ENCODE data around the gene PATJ. TPM values are rescaled to one million over a fixed set of nuclear protein-coding genes. Genes with fewer than 3 reads are reported as not detected.
A peak's percentile ranks its signal among the peaks of the same experiment; 100 is the strongest.

PATJ gene, protein sequence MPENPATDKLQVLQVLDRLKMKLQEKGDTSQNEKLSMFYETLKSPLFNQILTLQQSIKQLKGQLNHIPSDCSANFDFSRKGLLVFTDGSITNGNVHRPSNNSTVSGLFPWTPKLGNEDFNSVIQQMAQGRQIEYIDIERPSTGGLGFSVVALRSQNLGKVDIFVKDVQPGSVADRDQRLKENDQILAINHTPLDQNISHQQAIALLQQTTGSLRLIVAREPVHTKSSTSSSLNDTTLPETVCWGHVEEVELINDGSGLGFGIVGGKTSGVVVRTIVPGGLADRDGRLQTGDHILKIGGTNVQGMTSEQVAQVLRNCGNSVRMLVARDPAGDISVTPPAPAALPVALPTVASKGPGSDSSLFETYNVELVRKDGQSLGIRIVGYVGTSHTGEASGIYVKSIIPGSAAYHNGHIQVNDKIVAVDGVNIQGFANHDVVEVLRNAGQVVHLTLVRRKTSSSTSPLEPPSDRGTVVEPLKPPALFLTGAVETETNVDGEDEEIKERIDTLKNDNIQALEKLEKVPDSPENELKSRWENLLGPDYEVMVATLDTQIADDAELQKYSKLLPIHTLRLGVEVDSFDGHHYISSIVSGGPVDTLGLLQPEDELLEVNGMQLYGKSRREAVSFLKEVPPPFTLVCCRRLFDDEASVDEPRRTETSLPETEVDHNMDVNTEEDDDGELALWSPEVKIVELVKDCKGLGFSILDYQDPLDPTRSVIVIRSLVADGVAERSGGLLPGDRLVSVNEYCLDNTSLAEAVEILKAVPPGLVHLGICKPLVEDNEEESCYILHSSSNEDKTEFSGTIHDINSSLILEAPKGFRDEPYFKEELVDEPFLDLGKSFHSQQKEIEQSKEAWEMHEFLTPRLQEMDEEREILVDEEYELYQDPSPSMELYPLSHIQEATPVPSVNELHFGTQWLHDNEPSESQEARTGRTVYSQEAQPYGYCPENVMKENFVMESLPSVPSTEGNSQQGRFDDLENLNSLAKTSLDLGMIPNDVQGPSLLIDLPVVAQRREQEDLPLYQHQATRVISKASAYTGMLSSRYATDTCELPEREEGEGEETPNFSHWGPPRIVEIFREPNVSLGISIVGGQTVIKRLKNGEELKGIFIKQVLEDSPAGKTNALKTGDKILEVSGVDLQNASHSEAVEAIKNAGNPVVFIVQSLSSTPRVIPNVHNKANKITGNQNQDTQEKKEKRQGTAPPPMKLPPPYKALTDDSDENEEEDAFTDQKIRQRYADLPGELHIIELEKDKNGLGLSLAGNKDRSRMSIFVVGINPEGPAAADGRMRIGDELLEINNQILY (N-terminal part only)
- total RNA-seq (2022) (58.4 and 72.2 TPM in 2 replicates), Bru-seq, nascent RNA (percentile 87 among the genes with signal in this experiment), BruChase-seq, experiment 1, labeled RNA remaining after a 6-hour chase (percentile 81 among the genes with signal in this experiment), BruChase-seq, experiment 2, labeled RNA remaining after a 2-hour chase (percentile 79 among the genes with signal in this experiment)
- long read RNA-seq, full-length matches to known transcripts = 3 of 24 reads
- long read RNA-seq, partial matches to known transcripts = 4 of 24 reads
- long read RNA-seq, other reads (novel, unspliced or antisense) = 17 of 24 reads

DNA sequence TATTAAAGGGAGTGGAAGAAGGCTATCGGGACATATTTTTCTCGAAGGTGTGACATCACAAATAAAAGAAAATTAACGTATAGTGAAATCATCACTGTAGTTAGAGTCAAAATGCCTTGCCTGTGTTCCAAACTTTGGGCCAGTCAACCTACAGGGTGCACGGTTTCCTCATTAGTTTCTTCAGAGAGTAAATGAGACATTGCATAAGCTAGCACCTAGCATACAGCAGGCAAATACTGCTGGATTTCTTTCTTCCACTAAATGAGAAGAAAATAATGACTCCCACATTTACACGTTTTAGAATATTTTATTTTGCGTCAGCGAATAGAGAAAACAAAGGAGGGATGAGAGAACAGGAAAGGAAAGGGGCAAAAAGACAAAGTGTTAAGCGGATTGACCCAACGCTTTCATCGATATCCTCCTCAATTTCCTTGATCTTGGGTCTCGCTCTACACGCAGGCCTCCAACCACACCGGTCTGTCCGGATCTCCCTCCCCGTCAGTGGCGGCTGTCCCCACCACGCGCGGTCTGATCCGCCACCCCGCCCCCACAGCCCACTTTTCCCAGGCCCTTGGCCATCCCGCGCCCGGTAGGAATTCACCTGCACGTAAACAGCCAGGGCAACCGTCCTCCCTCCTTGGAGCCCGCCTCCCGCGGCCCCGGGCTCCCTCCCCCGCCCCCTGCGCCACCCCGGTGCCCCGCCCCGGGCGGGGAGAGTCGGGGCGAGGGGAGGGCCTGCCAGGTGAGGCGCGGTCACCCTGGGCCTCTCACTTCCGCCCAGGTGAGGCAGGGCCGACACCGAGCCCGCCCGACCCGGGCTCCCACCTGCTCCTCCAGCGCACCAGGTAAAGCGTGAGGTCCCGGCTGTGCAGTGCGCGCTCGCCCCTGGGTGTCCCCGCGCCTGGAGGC is at the start of gene PATJ:
PATJ (plus strand) TSS at position 770 of the 909 bp plus-strand sequence. CDS start 20,413 bp downstream, outside the sequence.
- H3K9me3 Mint-ChIP-seq (ENCODE audit: low read depth, unreplicated experiment) = no peaks in the 10 kb centered on the region
- intact Hi-C loops (cut with micrococcal nuclease; ENCODE audit: unreplicated experiment) = loop anchor here (2.0 kb wide), 1 partner anchor 17 kb away; the partner anchor contains the start of gene TM2D1
- CTCF ChIA-PET = interaction anchor here (0.5 kb wide), 1 partner anchor 263 kb away, joined by 4 read pairs; no protein-coding TSS in a partner anchor
- TF ChIP-seq, protein P1, sequence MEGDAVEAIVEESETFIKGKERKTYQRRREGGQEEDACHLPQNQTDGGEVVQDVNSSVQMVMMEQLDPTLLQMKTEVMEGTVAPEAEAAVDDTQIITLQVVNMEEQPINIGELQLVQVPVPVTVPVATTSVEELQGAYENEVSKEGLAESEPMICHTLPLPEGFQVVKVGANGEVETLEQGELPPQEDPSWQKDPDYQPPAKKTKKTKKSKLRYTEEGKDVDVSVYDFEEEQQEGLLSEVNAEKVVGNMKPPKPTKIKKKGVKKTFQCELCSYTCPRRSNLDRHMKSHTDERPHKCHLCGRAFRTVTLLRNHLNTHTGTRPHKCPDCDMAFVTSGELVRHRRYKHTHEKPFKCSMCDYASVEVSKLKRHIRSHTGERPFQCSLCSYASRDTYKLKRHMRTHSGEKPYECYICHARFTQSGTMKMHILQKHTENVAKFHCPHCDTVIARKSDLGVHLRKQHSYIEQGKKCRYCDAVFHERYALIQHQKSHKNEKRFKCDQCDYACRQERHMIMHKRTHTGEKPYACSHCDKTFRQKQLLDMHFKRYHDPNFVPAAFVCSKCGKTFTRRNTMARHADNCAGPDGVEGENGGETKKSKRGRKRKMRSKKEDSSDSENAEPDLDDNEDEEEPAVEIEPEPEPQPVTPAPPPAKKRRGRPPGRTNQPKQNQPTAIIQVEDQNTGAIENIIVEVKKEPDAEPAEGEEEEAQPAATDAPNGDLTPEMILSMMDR (IDR thresholded peaks at IDR 0.05; ENCODE audit: unreplicated experiment) = no peak
- BruUV-seq (replicated peaks) = TSS peak; percentile 95
- peak; percentile 90 for DNase-seq
- peak within 1 kb of the TSS; percentile 88 for H3K4me3 Mint-ChIP-seq (ENCODE audit: low read depth, unreplicated experiment)
- no peaks in the 10 kb centered on the region for H3K27me3 Mint-ChIP-seq (ENCODE audit: unreplicated experiment)
- H3K36me3 Mint-ChIP-seq (ENCODE audit: insufficient read depth, unreplicated experiment) = peaks cover 37% of the 10 kb centered on the region
- peak within 1 kb of the TSS; percentile 96 for H3K27ac Mint-ChIP-seq (ENCODE audit: unreplicated experiment)
- H3K4me1 Mint-ChIP-seq (ENCODE audit: low read depth, unreplicated experiment) = peaks cover 46% of the 10 kb centered on the region

DNA sequence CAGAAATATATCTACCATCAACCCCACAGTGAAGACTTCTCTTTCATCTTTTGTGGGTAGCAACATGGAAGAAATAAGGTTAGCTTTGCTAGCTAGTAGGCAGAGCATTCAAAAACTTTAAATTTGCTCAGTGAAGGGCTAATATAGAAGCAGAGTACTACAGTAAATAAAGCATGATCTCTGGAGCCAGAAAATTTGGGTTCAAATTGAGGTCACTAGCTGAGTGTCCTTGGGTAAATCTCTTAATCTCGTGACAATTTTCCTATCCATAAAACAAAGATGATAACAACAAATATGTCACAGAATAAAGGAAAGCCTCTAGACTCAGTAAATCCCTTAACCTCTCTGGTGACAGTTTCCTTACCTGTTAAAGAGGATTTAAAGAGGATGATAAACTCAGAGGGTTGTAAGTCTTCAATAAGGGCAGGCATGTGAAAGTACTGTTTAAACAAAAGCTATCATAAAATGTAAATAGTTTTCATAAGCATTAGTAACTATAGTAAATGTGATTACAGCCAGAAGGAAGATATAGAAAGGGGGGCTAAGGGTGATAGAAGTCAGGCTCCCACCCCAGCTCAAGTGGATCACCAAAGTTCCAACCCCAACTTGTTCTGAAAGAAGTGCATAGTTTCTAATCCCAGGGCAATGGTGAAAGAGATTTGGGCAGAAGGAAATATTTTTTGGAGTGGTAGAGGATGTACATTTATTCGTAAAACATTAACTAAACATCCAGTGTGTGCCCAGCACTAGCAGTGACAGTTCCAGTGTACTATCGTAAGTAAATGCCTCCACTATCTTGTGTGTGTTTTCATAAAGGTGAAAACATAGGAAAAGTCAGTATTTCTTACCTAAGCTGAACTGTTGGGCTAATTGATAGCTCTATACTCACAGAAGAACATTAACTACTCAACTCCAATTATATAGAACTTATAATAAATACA is 42.1 kb upstream of the PATJ start:
- intact Hi-C loops (cut with micrococcal nuclease; ENCODE audit: unreplicated experiment) = no loop called here
- DNase-seq = no peak
- Mint-ChIP-seq H3K27ac (ENCODE audit: unreplicated experiment) (no peak overlapping the region), H3K4me1 (ENCODE audit: low read depth, unreplicated experiment) (no peaks in the 10 kb centered on the region), H3K36me3 (ENCODE audit: insufficient read depth, unreplicated experiment) (peaks cover 25% of the 10 kb centered on the region), H3K9me3 (ENCODE audit: low read depth, unreplicated experiment) (no peaks in the 10 kb centered on the region), H3K27me3 (ENCODE audit: unreplicated experiment) (no peaks in the 10 kb centered on the region), H3K4me3 (ENCODE audit: low read depth, unreplicated experiment) (no peak overlapping the region)
- TF ChIP-seq, protein P1 (IDR thresholded peaks at IDR 0.05; ENCODE audit: unreplicated experiment) = no peak
- CTCF ChIA-PET = no interaction called here
- no TSS peak for BruUV-seq (replicated peaks)

Measured in Calu3 (cell line).